ENCODE results near the gene PPDPF. TPM values are rescaled to one million over a fixed set of nuclear protein-coding genes. Genes with fewer than 3 reads are reported as not detected.
A peak's percentile ranks its signal among the peaks of the same experiment; 100 is the strongest.

PPDPF gene
- polyA plus RNA-seq, 1 donor (not counting 4 experiments of a cell fraction or from before 2014, with no cell fraction given) = 8.8 TPM

DNA sequence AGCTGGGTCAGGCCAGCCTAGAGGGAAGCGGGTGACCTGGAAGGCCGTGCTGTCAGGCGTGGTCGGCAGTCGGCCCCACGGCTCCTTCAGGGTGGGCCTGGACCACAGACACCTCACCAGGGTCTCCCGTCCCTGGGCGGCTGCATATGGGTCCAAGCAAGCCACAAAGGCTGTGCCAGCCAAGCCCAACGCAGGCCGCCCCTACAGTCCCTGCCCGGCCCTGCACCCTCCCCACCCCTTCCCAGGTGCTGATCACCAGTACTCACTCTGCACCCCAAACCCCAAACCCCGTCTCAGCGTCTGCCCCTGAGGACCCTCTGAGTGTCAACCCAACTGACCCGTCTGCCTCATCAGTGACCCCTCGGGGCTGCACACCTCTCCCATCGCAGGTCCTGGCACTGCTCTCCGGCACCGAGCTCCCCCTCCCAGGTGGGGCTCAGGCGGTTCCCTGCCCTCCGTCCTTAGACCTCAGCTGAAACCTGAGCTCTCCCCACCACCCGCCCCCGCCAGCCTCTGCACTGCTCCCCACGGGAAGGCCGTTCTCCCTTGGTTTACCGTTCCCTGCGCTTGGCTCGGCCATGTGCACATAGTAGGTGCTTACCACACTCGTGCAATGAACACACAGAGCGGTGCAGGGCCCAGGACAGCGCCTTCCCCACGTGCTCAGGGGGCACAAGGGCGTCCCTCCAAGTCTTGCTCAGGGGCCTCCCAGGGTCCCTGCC lies 1.5 kb upstream of the PPDPF start:
- Histone ChIP-seq H3K36me3 (ENCODE audit: control insufficient read depth in 2 of 2, extremely low read depth in 1 of 2, insufficient read depth in 2 of 2, low read length in 2 of 2) (peaks cover 11 to 19% of the 10 kb centered on the region in 2 experiments), H2AFZ (ENCODE audit: control insufficient read depth, low read length) (peak overlapping the region; percentile 83), H3K4me3 (ENCODE audit: control insufficient read depth in 2 of 3, extremely low read depth in 1 of 3, insufficient read depth in 2 of 3, low read depth in 1 of 3, low read length in 3 of 3) (peak overlapping the region; percentile 46 to 96 (median 72)), H4K20me1 (ENCODE audit: control insufficient read depth, extremely low read depth, insufficient read depth, low read length) (peaks cover 16% of the 10 kb centered on the region), H3K9me3 (ENCODE audit: control insufficient read depth, low read depth, low read length) (peaks cover 6% of the 10 kb centered on the region), H3K9ac (ENCODE audit: control insufficient read depth, extremely low read depth, insufficient read depth, low read length) (peak overlapping the region; percentile 86), H3K79me2 (ENCODE audit: control insufficient read depth, insufficient read depth, low read length) (peaks cover 20% of the 10 kb centered on the region), H3K9me1 (ENCODE audit: control insufficient read depth, extremely low read depth, insufficient read depth, low read length) (no peaks in the 10 kb centered on the region), H3K4me2 (ENCODE audit: control insufficient read depth, extremely low read depth, insufficient read depth, low read depth, low read length) (peak overlapping the region; percentile 82), H3K27ac (ENCODE audit: control insufficient read depth, insufficient read depth, low read length) (no peak overlapping the region), H3K27me3 (ENCODE audit: control insufficient read depth, extremely low read depth, insufficient read depth, low read length) (no peaks in the 10 kb centered on the region), H3K4me1 (ENCODE audit: control insufficient read depth, extremely low read depth, insufficient read depth, low read length) (peaks cover 10% of the 10 kb centered on the region)
- DNase-seq (ENCODE audit: low read depth, low spot score) = no peak
- no peak for FAIRE-seq
- no peak for TF ChIP-seq CTCF (optimal IDR thresholded peaks at IDR 0.05 in 1 of 3, IDR thresholded peaks at IDR 0.05 in 1 of 3, conservative IDR thresholded peaks at IDR 0.05 in 1 of 3; ENCODE audit: extremely low read depth in 1 of 3, insufficient read depth in 2 of 3, low read length in 3 of 3)
- no peak for TF ChIP-seq EZH2 (IDR thresholded peaks at IDR 0.05; ENCODE audit: low read length)
- dilution Hi-C loops (cut with MboI; ENCODE audit: extremely low pct_ligation_motif_present, low sequenced_read_pairs) = no loop called here

DNA sequence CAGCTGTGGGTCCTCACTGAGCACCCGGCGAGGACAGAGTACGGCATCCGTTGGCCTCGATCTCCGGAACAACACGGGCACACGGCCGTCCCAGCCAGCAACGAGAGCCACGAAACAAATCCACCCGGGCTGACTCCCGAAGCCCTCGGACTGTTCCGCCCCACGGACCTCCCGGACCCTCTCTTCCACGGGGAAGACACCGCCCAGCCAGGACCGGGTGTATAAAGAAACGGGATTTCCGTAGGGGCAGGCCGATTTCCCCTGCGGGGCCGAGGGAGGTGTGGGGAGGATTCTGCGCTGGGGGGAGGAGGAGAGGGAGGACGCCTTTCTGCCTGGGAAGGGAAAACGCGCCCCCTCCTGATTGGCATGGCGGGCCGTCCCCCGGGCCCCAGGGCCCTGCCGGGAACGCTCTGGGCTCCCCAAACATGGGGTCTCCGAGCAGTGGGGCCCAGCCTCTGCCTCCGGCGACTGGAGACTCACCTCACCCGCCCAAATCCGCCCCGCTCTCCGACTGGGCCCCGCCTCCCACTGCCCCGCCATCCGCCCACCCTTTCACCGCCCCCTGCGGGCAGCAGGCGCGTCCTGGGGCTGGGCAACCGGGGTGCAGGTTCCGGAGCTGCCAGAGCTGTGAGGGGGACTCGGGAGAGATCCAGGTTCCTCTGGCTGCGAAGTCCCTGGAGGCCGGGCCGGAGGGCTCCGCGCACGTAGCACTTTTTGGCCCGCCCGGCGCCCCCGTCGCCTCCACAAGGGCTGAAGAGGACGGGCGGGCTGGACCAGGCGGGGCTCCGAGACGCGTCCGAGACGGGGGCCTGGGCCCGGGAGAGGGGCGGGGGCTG lies 679 bp upstream of the PPDPF start:
- Histone ChIP-seq H3K4me3 (ENCODE audit: control insufficient read depth in 2 of 3, extremely low read depth in 1 of 3, insufficient read depth in 2 of 3, low read depth in 1 of 3, low read length in 3 of 3) (peak overlapping the region; percentile 68 to 96 (median 72)), H3K9me1 (ENCODE audit: control insufficient read depth, extremely low read depth, insufficient read depth, low read length) (no peaks in the 10 kb centered on the region), H3K9me3 (ENCODE audit: control insufficient read depth, low read depth, low read length) (peaks cover 6% of the 10 kb centered on the region), H3K27me3 (ENCODE audit: control insufficient read depth, extremely low read depth, insufficient read depth, low read length) (no peaks in the 10 kb centered on the region), H3K4me1 (ENCODE audit: control insufficient read depth, extremely low read depth, insufficient read depth, low read length) (peaks cover 10% of the 10 kb centered on the region), H3K36me3 (ENCODE audit: control insufficient read depth in 2 of 2, extremely low read depth in 1 of 2, insufficient read depth in 2 of 2, low read length in 2 of 2) (peaks cover 11 to 19% of the 10 kb centered on the region in 2 experiments), H3K9ac (ENCODE audit: control insufficient read depth, extremely low read depth, insufficient read depth, low read length) (peak overlapping the region; percentile 86), H2AFZ (ENCODE audit: control insufficient read depth, low read length) (peak overlapping the region; percentile 83), H3K79me2 (ENCODE audit: control insufficient read depth, insufficient read depth, low read length) (peaks cover 20% of the 10 kb centered on the region), H4K20me1 (ENCODE audit: control insufficient read depth, extremely low read depth, insufficient read depth, low read length) (peaks cover 16% of the 10 kb centered on the region), H3K4me2 (ENCODE audit: control insufficient read depth, extremely low read depth, insufficient read depth, low read depth, low read length) (peak overlapping the region; percentile 82), H3K27ac (ENCODE audit: control insufficient read depth, insufficient read depth, low read length) (peak overlapping the region; percentile 40)
- dilution Hi-C loops (cut with MboI; ENCODE audit: extremely low pct_ligation_motif_present, low sequenced_read_pairs) = no loop called here
- TF ChIP-seq EZH2 (IDR thresholded peaks at IDR 0.05; ENCODE audit: low read length) (no peak), CTCF (optimal IDR thresholded peaks at IDR 0.05 in 1 of 3, IDR thresholded peaks at IDR 0.05 in 1 of 3, conservative IDR thresholded peaks at IDR 0.05 in 1 of 3; ENCODE audit: extremely low read depth in 1 of 3, insufficient read depth in 2 of 3, low read length in 3 of 3) (peak in 2 of 3 experiments; percentile 29 to 33)
- no peak for DNase-seq (ENCODE audit: low read depth, low spot score)
- no peak for FAIRE-seq
